Jurkat, Clone E6-1 (cell line): Measurements from ENCODE around the gene VRK1. TPM values are rescaled to one million over a fixed set of nuclear protein-coding genes. Genes with fewer than 3 reads are reported as not detected.
"Not testable (repeated sequence)": the region's sequence is repeated elsewhere in the genome, so short reads cannot be mapped to it uniquely, and the experiment has no call there.

ENCODE experiments used
- DNase-seq: peaks from one replicate; pipeline ENCODE4 v3.0.0-alpha.2; 2011; ENCODE audit warnings: low read depth, low spot score
- H3K4me3 ChIP-seq: 2 replicates; pipeline ENCODE4 v1.5.1; 2011; ENCODE audit warnings: mild to moderate bottlenecking, low read length, control low read depth, moderate library complexity
- polyA plus RNA-seq: library from polyadenylated mRNA; unstranded; fragments of >200 nt; gene quantifications from one replicate; pipeline ENCODE4 v1.2.1, GENCODE V29; 2012; ENCODE audit warnings: missing spikeins; ENCODE audit not compliant: insufficient read length, insufficient read depth

VRK1 gene
- 114 TPM for polyA plus RNA-seq

- peak within 1 kb of the TSS; percentile 72 for H3K4me3 ChIP-seq
- peak; percentile 92 for DNase-seq
Measured at GRCh38 chr14:96796851-96797581, at the start of gene VRK1. Gene VRK1 (plus strand): TSS chr14:96797382. CDS start chr14:96833472, 36,090 bp downstream.

- H3K4me3 ChIP-seq: no peak overlapping the region
- no peak for DNase-seq
Measured at GRCh38 chr14:96747608-96748007, 49.6 kb upstream of the VRK1 start.

GRCh38 chr14:96748362-96748761 lies 48.8 kb upstream of the VRK1 start:
- no peak for DNase-seq
- H3K4me3 ChIP-seq: no peak overlapping the region

- no peak for DNase-seq
- no peak overlapping the region for H3K4me3 ChIP-seq
Measured at GRCh38 chr14:96751505-96751904, 45.7 kb upstream of the VRK1 start.

- DNase-seq: no peak
- H3K4me3 ChIP-seq: no peak overlapping the region
Measured at GRCh38 chr14:96752125-96752524, 45.1 kb upstream of the VRK1 start.

GRCh38 chr14:96752594-96752993 lies 44.6 kb upstream of the VRK1 start:
- DNase-seq: peak; percentile 25

GRCh38 chr14:96754162-96754844 lies 42.9 kb upstream of the VRK1 start:
- no peak for DNase-seq
- H3K4me3 ChIP-seq: no peak overlapping the region

More at GRCh38 chr14:96752594-96752993, 44.6 kb upstream of the VRK1 start:
- no peak overlapping the region for H3K4me3 ChIP-seq

GRCh38 chr14:96754845-96755184 lies 42.4 kb upstream of the VRK1 start:
- no peak overlapping the region for H3K4me3 ChIP-seq
- no peak for DNase-seq

GRCh38 chr14:96756745-96757144 lies 40.4 kb upstream of the VRK1 start:
- H3K4me3 ChIP-seq: no peak overlapping the region
- DNase-seq: no peak

GRCh38 chr14:96757456-96757855 lies 39.7 kb upstream of the VRK1 start:
- no peak for DNase-seq
- no peak overlapping the region for H3K4me3 ChIP-seq

- H3K4me3 ChIP-seq: no peak overlapping the region
- no peak for DNase-seq
Measured at GRCh38 chr14:96761066-96761465, 36.1 kb upstream of the VRK1 start.

- H3K4me3 ChIP-seq: peak overlapping the region; percentile 42
- peak; percentile 76 for DNase-seq
Measured at GRCh38 chr14:96762650-96763049, 34.5 kb upstream of the VRK1 start.

GRCh38 chr14:96764012-96764411 lies 33.2 kb upstream of the VRK1 start:
- DNase-seq: no peak
- H3K4me3 ChIP-seq: no peak overlapping the region

- not testable (repeated sequence) for DNase-seq, H3K4me3 ChIP-seq
Measured at GRCh38 chr14:96765205-96765604, 32.0 kb upstream of the VRK1 start.

- DNase-seq: no peak
- no peak overlapping the region for H3K4me3 ChIP-seq
Measured at GRCh38 chr14:96772929-96773328, 24.3 kb upstream of the VRK1 start.

- no peak overlapping the region for H3K4me3 ChIP-seq
- no peak for DNase-seq
Measured at GRCh38 chr14:96776791-96777190, 20.4 kb upstream of the VRK1 start.

- no peak overlapping the region for H3K4me3 ChIP-seq
- no peak for DNase-seq
Measured at GRCh38 chr14:96780500-96780899, 16.7 kb upstream of the VRK1 start.

GRCh38 chr14:96781371-96781770 lies 15.8 kb upstream of the VRK1 start:
- H3K4me3 ChIP-seq: no peak overlapping the region
- no peak for DNase-seq

GRCh38 chr14:96782436-96782835 lies 14.7 kb upstream of the VRK1 start:
- no peak for DNase-seq
- H3K4me3 ChIP-seq: no peak overlapping the region

- DNase-seq: no peak
Measured at GRCh38 chr14:96783043-96783914, 13.9 kb upstream of the VRK1 start.

More at GRCh38 chr14:96783043-96783914, 13.9 kb upstream of the VRK1 start:
- H3K4me3 ChIP-seq: no peak overlapping the region
